ENCODE data around the gene EMP2.

GRCh38 chr16:10552998-10553491, 27.4 kb downstream of the EMP2 start:
- TF ChIP-seq CTCF (IDR thresholded peaks at IDR 0.05; ENCODE audit: poor library complexity) (no peak), EZH2 (IDR thresholded peaks at IDR 0.05; ENCODE audit: borderline replicate concordance) (no peak)
